ENCODE measurements around the gene TRIM27. TPM values are rescaled to one million over a fixed set of nuclear protein-coding genes. Genes with fewer than 3 reads are reported as not detected.

The TRIM27 gene
- total RNA-seq, 4 donors from 2014 or later = 37.0 to 75.2 (median 58.4) TPM

- TF ChIP-seq, protein P1, sequence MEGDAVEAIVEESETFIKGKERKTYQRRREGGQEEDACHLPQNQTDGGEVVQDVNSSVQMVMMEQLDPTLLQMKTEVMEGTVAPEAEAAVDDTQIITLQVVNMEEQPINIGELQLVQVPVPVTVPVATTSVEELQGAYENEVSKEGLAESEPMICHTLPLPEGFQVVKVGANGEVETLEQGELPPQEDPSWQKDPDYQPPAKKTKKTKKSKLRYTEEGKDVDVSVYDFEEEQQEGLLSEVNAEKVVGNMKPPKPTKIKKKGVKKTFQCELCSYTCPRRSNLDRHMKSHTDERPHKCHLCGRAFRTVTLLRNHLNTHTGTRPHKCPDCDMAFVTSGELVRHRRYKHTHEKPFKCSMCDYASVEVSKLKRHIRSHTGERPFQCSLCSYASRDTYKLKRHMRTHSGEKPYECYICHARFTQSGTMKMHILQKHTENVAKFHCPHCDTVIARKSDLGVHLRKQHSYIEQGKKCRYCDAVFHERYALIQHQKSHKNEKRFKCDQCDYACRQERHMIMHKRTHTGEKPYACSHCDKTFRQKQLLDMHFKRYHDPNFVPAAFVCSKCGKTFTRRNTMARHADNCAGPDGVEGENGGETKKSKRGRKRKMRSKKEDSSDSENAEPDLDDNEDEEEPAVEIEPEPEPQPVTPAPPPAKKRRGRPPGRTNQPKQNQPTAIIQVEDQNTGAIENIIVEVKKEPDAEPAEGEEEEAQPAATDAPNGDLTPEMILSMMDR (IDR thresholded peaks at IDR 0.05) = no peak
- no peak for DNase-seq (ENCODE audit: low spot score)
- no peak for ATAC-seq (ENCODE audit: low FRiP score)
Measured at GRCh38 chr6:28945349-28945748, 21.6 kb upstream of the TRIM27 start.

GRCh38 chr6:28944412-28944865, 20.7 kb upstream of the TRIM27 start:
- peak; percentile 56 for ATAC-seq (ENCODE audit: low FRiP score)
- no peak for DNase-seq (ENCODE audit: low spot score)
- TF ChIP-seq, protein P1 (IDR thresholded peaks at IDR 0.05) = no peak

DNA sequence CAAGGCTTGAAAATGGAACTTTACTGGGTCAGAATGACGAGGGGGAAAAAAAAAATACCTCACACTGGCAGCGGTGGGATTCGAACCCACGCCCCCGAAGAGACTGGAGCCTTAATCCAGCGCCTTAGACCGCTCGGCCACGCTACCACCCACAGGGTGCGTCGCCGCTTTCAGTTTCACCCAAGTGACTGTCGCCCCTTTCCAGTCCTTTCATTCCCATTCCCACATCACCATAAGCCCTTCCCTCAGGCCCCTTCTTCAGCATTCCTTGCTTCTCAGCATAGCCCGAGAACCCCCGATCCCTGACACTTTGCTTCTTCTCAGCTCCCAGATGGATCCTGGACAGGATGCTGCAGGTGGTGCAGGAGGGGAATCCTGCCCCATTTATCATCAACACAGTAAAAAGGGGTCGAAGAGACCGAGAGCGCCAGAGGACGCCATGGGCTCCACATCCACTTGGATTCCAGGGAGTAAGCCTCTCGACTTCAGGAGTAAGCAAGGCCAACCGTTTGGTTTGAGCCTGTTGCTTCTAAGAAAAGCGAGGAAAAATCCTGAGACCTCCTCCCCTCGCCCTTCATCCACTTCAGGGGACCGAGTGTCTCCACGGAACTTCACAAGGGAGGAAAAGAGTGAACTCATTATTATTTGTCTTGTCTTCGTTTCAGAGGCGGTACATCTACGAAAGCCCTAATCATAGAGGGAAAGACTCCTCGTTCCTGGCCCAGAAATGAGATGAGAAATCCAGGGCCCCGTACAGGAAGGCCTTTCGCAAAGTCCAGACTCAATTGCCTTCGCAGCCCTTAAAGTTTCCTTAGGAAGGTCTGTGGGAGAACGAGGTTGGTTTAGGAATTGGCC, 20.0 kb upstream of the TRIM27 start:
- TF ChIP-seq, protein P1 (IDR thresholded peaks at IDR 0.05) = no peak
- peak; percentile 20 for ATAC-seq (ENCODE audit: low FRiP score)
- no peak for DNase-seq (ENCODE audit: low spot score)

GRCh38 chr6:28943223-28943556, 19.4 kb upstream of the TRIM27 start:
- DNase-seq (ENCODE audit: low spot score) (no peak), ATAC-seq (ENCODE audit: low FRiP score) (no peak)
- TF ChIP-seq, protein P1 (IDR thresholded peaks at IDR 0.05) = no peak

DNA sequence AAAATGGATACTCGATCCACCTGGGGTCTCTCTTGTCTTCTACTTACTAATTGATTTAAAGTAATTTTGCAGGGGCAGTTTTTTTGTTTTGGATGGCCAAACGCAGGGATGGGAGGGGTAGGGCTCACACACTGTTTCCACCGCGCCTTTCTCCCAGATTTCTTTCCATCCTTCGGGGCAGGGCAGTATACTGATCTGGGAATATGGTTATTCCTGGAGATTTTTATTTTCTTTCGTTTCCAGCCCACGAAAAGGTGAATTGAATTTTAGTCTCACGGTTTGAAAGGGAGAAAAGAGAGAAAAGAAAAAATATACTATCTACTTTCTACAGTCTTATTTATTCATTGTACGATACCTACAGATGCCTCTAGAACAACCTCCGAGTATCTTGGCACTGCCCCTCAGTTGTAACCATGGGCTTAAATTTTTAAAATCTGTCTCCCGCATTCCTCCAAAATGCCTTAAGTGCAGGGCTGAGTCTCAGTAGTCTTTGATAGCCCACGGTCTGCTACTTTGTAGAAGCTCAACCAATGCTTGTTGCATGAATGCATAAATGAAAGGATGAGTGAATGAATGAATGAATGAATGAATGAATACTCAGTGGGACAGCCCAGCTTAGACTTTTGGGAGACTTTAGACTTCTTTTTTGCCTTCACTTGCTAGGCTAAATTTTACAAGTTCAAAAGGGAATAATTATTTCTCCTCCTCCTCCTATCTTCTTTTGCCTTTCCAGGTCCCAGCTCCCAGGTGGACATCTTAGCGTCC, 18.1 kb upstream of the TRIM27 start:
- TF ChIP-seq, protein P1 (IDR thresholded peaks at IDR 0.05) = no peak
- DNase-seq (ENCODE audit: low spot score) (no peak), ATAC-seq (ENCODE audit: low FRiP score) (no peak)

DNA sequence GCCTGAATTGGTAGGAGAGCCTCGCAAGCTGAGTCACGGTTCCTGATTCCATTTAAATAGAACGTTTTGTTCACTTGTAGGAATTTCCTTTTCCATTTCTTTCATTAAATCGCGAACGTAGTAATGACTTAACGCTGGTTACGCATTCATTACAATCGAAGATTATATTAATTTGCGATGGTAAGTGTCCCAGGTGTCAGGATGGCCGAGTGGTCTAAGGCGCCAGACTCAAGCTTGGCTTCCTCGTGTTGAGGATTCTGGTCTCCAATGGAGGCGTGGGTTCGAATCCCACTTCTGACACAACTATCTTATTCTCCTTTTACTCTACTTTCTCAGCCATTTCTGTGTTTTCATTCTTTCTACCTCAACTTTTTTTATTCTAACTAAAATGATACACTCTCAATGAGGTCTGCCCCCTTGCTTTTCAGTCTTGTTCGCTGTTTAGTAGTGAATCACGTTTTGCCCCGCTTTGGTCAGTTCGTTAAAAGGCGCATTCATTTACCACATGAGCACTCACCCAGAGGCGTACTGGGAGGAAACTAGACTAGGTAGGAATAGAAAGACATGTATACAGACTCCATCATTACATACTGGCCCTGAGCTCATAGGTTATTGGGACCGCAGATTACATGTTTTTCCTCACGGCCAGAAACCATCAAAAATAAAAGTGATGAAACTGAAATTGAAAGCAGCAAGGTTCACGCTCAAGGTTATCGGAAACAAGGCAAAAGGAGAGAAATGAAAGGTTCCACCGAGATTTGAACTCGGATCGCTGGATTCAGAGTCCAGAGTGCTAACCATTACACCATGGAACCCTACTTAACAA, 17.3 kb upstream of the TRIM27 start:
- peak; percentile 53 for DNase-seq (ENCODE audit: low spot score)
- TF ChIP-seq, protein P1 (IDR thresholded peaks at IDR 0.05) = no peak
- ATAC-seq (ENCODE audit: low FRiP score) = peak; percentile 73
